ENCODE measurements around the gene MTHFS. TPM values are rescaled to one million over a fixed set of nuclear protein-coding genes. Genes with fewer than 3 reads are reported as not detected.
"Not testable (repeated sequence)": the region's sequence is repeated elsewhere in the genome, so short reads cannot be mapped to it uniquely, and the experiment has no call there.

Gene MTHFS
- total RNA-seq, 1 donor, result 19.1 TPM

DNA sequence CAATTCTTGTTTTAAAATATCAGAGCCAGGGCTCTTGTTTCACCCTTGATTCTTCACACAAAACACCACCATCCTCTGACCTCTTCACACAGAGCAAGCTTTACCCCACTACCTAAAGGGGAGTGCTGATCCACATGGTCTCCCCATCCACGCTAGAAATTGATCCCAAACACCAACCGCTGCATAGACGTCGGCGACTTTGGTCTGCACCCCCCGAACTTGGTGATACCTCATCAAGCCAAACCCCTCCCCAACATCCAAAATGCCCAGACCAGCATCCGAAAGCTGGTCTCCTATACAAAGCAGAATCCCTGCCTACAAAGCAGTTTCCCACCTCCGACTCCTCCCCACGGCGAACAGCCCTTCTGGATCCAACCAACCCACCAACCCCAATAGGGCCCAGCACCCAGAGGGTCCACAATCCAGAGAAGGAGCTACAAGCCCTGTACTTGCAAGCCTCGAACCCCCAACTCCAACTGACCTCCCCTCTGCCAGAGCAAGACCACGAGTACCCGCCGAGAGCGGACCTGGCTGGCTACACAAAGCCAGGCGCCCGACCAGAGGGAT lies 25.8 kb upstream of the MTHFS start:
- Histone ChIP-seq H3K9me3 (ENCODE audit: low read depth, low read length) (peaks cover 13% of the 10 kb centered on the region), H3K27me3 (ENCODE audit: insufficient read depth, low read length) (no peaks in the 10 kb centered on the region), H3K4me3 (ENCODE audit: low read length) (peak overlapping the region; percentile 93), H3K4me1 (ENCODE audit: insufficient read depth, low read length) (peaks cover 16% of the 10 kb centered on the region)

DNA sequence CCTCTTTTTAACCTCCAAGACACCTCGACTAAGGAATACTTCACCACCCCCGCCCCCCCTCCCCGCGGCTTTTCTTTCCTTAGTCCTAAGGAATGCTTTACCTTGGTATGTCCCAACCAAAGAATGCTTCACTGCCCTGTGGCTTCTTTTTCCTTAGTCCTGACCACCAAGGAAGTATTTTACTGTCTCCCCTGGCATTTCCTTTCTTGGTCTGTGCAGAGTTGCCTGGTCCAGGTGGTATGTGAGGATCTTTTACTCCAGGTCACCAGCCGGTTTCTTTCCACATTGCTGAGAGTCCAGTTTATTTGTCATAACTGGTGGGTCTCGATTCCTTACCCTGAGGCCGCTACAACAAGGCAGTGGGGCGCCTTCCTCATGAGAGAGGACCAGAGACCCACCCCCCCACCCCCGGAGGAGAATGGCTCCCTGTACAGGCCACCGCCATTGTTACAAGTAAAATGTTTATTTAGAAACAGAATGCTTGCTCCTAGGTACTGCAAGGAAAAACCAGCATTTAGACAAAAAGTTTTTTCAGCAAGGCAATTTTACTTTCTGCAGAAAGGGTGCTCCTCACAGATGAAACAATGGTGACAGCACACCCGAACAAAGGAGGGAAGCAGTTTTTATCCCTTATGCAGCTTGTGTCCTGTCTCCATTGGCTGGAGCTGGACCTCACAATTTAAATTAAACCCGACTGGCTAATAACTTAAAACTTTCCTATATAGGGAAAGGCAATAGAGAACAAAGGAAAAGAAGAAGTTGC lies 23.1 kb upstream of the MTHFS start:
- H3K9me3 ChIP-seq (ENCODE audit: low read depth, low read length), result peaks cover 39% of the 10 kb centered on the region
- H3K27me3 ChIP-seq (ENCODE audit: insufficient read depth, low read length), result no peaks in the 10 kb centered on the region
- no peak overlapping the region for H3K4me3 ChIP-seq (ENCODE audit: low read length)
- H3K4me1 ChIP-seq (ENCODE audit: insufficient read depth, low read length), result peaks cover 16% of the 10 kb centered on the region

DNA sequence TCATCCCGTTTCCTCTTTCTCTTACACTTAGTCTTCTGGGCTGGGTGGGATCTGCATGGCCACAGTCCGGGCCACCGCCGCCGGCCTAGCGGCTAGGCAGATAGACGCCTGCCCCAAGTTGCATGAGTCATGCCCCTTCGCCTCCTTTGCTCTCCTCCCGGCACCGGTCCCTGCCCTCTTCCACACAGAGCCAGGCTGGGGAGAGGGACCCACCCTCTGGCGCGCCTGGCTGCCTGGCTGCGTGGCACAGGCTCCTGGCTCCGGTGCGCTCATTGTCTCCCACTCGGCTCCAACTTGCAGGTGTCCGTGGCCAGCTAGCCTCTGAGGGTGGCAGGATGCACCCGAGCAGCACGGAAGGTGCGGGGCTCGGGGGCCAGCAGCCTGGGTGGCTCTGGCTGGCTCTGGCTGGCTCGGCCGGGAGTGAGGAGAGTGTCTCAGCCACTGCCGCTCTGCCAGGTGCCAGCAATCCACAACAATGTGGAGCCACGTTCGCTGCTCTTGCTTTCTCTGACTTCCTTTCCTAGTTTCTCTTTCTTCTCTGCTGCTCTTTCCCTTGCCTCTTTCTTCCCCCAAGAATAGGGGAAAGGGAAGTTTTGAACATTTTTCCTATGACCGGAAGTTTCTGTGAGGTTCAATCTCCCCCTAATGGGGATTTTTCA lies 22.4 kb upstream of the MTHFS start:
- no peaks in the 10 kb centered on the region for H3K27me3 ChIP-seq (ENCODE audit: insufficient read depth, low read length)
- H3K4me3 ChIP-seq (ENCODE audit: low read length), result no peak overlapping the region
- peaks cover 9% of the 10 kb centered on the region for H3K4me1 ChIP-seq (ENCODE audit: insufficient read depth, low read length)
- peaks cover 47% of the 10 kb centered on the region for H3K9me3 ChIP-seq (ENCODE audit: low read depth, low read length)

DNA sequence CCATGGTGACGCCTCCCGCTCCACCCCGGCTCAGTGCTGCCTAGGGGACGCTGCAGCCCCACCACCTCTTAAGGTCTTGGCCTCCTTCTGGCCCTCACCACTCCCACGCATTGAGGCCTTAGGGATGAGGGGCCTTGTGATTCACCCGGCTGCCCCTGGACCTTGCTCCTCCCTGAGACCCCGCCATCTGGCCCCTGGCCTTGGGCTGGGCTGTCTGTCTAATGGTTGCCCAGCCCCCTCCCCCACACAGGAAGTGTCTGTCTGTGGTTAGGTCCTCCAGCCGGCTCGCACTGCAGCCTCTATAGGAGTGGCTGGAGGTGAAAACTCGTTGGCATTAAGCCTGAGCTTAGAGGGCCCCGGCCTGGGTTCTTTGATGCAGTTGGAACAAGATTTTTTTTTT lies 21.5 kb upstream of the MTHFS start:
- peaks cover 56% of the 10 kb centered on the region for H3K9me3 ChIP-seq (ENCODE audit: low read depth, low read length)
- no peaks in the 10 kb centered on the region for H3K27me3 ChIP-seq (ENCODE audit: insufficient read depth, low read length)
- H3K4me3 ChIP-seq (ENCODE audit: low read length), result no peak overlapping the region

DNA sequence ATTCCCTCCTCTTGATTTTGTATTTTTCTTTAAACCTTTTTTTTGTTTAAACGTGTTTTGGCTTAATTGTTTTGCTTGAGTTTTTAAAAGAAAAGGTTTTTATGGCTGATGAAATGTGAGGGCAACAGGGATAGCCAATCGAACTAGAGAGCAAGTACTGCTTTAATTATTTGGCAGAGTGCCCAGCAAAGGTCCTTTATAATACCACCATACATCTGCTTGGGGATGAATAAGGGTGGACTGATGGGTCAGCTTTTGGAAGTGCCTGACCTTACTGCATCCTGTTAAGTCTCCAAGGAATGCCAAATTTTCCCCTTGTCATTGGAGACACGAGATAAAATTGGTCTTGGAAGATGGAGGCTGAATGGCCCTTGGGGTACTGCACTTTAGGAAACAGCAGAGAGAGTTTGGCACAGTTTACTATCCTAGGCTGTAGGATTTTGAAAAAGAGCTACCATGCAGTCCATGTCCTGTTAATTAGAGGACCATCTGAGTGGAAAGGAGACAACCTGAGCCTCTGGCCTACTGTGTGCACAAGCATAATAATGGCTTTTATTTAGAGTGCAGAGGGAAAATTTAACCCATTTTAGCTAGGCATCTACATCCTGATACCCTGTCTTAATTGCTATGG lies 19.8 kb upstream of the MTHFS start:
- H3K4me1 ChIP-seq (ENCODE audit: insufficient read depth, low read length), result no peaks in the 10 kb centered on the region
- H3K27me3 ChIP-seq (ENCODE audit: insufficient read depth, low read length), result no peaks in the 10 kb centered on the region
- H3K4me3 ChIP-seq (ENCODE audit: low read length), result no peak overlapping the region
- peaks cover 61% of the 10 kb centered on the region for H3K9me3 ChIP-seq (ENCODE audit: low read depth, low read length)

More for the DNA sequence above, 21.5 kb upstream of the MTHFS start:
- H3K4me1 ChIP-seq (ENCODE audit: insufficient read depth, low read length), result peaks cover 7% of the 10 kb centered on the region

DNA sequence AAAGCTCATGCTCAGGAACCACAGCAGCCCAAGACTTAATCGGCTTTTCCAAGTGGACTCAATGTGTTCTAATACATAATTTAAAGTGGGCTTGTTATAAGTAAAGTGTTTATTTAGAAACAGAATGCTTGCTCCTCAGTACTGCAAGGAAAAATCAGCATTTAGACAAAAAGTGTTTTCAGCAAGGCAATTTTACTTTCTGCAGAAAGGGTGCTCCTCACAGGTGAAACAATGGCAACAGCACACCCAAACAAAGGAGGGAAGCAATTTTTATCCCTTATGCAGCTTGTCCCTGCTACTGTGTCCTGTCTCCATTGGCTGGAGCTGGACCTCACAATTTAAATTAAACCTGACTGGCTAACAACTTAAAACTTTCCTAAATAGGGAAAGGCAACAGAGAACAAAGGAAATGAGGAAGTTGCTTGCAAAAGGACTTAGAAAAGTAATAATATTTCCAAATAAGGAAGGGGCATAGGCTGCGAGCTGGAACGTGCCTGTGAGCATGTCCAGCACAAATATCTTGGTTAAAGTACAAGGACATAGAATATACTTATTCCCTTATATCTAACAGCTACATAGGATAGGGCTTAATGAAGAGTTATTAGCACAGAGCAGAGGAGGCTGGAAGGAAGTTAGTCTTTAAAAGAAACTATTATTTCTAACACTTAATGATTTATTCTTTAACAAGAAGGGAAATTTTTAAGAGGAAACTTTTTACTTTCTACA lies 19.1 kb upstream of the MTHFS start:
- H3K27me3 ChIP-seq (ENCODE audit: insufficient read depth, low read length); H3K4me1 ChIP-seq (ENCODE audit: insufficient read depth, low read length); H3K4me3 ChIP-seq (ENCODE audit: low read length): not testable (repeated sequence)
- peaks cover 61% of the 10 kb centered on the region for H3K9me3 ChIP-seq (ENCODE audit: low read depth, low read length)

DNA sequence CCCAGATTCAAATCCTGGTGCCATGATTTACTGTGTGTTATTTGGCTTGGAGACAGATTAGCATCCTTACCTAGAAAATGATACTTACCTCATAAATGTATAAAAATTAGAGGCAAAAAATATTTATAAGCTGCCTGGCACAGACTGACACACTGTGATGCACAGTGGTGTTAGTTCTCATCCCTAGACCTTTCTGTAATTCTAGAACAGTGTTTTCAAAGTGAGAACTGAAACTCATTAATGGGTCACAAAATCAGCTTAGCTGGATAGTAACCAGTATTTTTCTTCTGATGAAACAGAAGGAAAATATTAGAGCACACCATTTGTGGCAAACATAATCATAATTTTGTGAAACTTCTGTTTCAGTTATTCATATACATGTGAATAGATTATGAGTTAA lies 17.9 kb upstream of the MTHFS start:
- no peak overlapping the region for H3K4me3 ChIP-seq (ENCODE audit: low read length)
- H3K27me3 ChIP-seq (ENCODE audit: insufficient read depth, low read length), result no peaks in the 10 kb centered on the region
- peaks cover 12% of the 10 kb centered on the region for H3K4me1 ChIP-seq (ENCODE audit: insufficient read depth, low read length)
- H3K9me3 ChIP-seq (ENCODE audit: low read depth, low read length), result peaks cover 53% of the 10 kb centered on the region

DNA sequence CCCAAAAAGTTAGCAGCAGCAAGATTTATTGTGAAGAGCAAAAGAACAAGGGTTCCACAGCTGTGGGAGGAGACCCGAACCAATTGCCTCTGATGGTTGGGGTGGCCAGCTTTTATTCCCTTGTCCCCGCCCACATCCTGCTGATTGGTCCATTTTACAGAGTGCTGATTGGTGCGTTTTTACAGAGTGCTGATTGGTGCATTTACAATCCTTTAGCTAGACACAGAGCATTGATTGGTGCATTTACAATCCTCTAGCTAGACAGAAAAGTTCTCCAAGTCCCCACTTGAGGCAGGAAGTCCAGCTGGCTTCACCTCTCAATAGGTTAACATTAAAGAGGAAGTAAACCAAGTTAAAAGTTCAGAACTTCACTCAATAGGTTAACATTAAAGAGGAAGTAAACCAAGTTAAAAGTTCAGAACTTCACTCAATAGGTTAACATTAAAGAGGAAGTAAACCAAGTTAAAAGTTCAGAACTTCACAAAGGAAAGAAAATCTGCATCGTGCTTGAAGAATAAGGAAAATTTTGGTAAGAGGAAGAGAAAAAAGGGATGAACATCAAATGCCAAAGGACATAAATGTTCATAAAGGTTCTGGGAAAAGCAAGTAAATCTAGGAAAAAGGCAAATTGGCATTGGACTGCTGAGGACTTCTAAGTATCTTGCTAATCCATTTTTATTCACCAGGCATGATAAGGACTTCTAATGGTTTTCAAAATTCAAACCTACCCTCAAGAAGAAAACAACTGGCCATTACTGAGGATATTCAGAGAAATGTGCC lies 12.9 kb upstream of the MTHFS start:
- Histone ChIP-seq H3K4me1 (ENCODE audit: insufficient read depth, low read length) (peaks cover 32% of the 10 kb centered on the region), H3K9me3 (ENCODE audit: low read depth, low read length) (peaks cover 20% of the 10 kb centered on the region)
- H3K4me3 ChIP-seq (ENCODE audit: low read length); H3K27me3 ChIP-seq (ENCODE audit: insufficient read depth, low read length): not testable (repeated sequence)

DNA sequence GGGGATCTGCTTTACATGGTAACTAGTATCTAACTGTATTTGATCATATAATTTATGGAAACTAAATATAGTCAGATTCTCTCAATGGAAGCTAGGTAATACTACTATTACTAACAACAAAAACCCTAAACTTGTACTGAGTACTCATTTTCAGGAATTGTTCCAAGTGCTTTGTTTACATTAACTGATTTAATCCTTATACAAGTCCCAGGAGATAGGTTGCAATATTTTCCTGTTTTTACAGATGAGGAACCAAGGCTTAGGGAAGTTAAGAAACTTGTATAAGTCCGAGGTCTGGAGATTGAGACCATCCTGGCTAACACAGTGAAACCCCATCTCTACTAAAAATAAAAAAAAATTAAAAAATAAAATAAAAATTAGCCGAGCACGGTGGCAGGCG lies 7.5 kb upstream of the MTHFS start:
- peaks cover 57% of the 10 kb centered on the region for H3K4me1 ChIP-seq (ENCODE audit: insufficient read depth, low read length)

DNA sequence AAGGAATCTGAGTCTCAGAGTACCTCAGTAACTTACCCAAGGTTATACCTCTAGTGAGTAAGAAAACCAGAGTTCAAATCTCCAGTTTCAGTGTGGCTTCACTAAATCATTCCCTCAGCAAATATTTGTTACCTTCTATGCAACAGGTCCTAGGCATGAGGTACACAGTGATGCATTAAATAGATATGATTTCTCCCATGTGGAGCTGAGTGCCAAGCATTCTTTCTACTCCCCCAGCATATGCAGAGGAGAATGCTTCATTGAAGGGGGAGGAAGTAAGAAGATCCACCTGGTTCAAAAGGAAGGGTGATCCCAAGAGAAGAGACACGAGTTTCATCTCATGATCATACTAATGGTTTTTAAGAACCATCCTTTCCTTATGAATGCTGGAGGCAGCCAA lies 6.8 kb upstream of the MTHFS start:
- H3K9me3 ChIP-seq (ENCODE audit: low read depth, low read length), result no peaks in the 10 kb centered on the region
- H3K4me3 ChIP-seq (ENCODE audit: low read length), result no peak overlapping the region
- H3K27me3 ChIP-seq (ENCODE audit: insufficient read depth, low read length), result no peaks in the 10 kb centered on the region
- peaks cover 58% of the 10 kb centered on the region for H3K4me1 ChIP-seq (ENCODE audit: insufficient read depth, low read length)

More for the DNA sequence above, 7.5 kb upstream of the MTHFS start:
- Histone ChIP-seq H3K27me3 (ENCODE audit: insufficient read depth, low read length) (no peaks in the 10 kb centered on the region), H3K9me3 (ENCODE audit: low read depth, low read length) (no peaks in the 10 kb centered on the region), H3K4me3 (ENCODE audit: low read length) (no peak overlapping the region)

DNA sequence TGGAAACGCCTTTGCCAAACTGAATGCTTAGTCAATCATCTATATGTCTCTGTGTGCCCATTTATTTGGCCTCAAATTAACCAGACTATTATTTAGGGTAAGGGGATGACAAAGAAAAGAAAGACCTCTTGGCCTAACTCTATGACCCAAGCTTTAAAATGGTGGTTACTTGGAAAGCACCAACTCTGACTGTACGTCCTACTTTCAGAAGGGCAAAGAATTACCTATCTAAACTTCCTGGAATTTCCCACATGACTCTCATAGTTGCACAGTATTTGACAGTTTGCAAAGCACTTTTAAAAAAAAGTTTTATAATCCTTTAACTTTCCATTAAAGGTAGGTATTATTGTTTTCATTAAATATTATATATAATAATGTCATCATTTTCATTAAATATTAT lies 6.3 kb upstream of the MTHFS start:
- Histone ChIP-seq H3K4me1 (ENCODE audit: insufficient read depth, low read length) (peaks cover 63% of the 10 kb centered on the region), H3K9me3 (ENCODE audit: low read depth, low read length) (no peaks in the 10 kb centered on the region), H3K27me3 (ENCODE audit: insufficient read depth, low read length) (no peaks in the 10 kb centered on the region), H3K4me3 (ENCODE audit: low read length) (no peak overlapping the region)

DNA sequence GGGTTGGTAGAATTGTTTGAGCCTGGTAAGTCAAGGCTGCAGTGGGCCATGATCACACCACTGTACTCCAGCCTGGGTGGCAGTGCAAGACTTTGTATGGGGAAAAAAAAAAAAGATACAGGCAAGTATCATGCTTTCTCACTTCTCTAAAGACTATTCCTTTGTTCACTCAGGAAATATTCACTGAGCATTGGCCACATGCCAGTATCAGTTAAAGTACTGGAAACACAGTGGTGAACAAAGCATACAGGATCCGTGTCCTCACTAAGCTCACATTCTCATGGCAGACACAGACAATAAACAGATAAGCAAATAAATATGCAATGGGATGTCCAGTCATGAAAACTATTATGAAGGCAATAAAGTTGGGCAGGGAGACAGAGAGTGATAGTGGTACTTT lies 5.1 kb upstream of the MTHFS start:
- Histone ChIP-seq H3K4me1 (ENCODE audit: insufficient read depth, low read length) (peaks cover 74% of the 10 kb centered on the region), H3K4me3 (ENCODE audit: low read length) (no peak overlapping the region), H3K9me3 (ENCODE audit: low read depth, low read length) (no peaks in the 10 kb centered on the region), H3K27me3 (ENCODE audit: insufficient read depth, low read length) (no peaks in the 10 kb centered on the region)

DNA sequence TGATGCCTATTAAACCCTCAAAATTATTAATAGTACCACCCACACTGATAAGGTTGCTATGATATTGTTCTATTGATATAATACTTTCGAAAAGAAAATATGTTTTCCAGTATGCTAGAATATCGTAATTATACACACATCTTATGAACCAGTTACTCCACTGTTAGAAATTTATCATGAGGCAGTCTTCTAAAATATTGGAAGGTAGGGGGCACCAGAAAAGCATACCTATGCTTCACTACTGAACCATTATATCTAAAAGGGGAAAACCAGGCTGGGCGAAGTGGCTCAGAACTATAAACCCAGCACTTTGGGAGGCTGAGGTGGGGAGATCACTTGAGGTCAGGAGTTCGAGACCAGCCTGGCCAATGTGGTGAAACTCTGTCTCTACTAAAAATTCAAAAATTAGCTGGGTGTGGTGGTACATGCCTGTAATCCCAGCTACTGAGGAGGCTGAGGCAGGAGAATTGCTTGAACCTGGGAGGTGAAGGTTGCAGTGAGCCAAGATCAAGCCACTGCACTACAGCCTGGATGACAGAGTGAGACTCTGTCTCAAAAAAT lies 4.1 kb upstream of the MTHFS start:
- H3K4me1 ChIP-seq (ENCODE audit: insufficient read depth, low read length), result peaks cover 74% of the 10 kb centered on the region
- H3K9me3 ChIP-seq (ENCODE audit: low read depth, low read length); H3K27me3 ChIP-seq (ENCODE audit: insufficient read depth, low read length); H3K4me3 ChIP-seq (ENCODE audit: low read length): not testable (repeated sequence)

DNA sequence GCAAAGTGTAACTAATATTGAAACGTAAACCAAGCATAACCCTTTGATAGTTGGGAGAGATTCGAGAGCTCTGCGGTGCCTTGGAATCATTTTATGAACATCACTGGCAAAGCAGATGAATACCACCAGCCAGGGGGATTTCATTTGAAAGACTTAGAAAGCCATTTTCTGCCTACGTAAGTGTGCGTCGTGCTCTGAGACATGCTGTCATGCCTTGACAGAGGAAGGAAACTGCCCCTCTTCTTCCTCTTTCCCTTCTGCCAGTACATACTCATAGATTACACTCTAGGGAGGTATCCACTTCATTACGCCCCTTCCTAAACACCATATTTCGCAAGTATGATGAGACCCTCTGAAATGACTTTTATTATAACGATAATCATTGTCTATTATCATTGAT lies 3.3 kb upstream of the MTHFS start:
- Histone ChIP-seq H3K9me3 (ENCODE audit: low read depth, low read length) (no peaks in the 10 kb centered on the region), H3K27me3 (ENCODE audit: insufficient read depth, low read length) (no peaks in the 10 kb centered on the region), H3K4me3 (ENCODE audit: low read length) (no peak overlapping the region), H3K4me1 (ENCODE audit: insufficient read depth, low read length) (peaks cover 68% of the 10 kb centered on the region)
